Caki2 (cell line): ENCODE data around the gene LDLRAD4. TPM values are rescaled to one million over a fixed set of nuclear protein-coding genes. Genes with fewer than 3 reads are reported as not detected.

Source experiments
- DNase-seq: peaks from one replicate; pipeline ENCODE4 v3.0.0-alpha.2; 2015; ENCODE audit warnings: low read depth
- in situ Hi-C: cut with HindIII; loops from 2 replicates; pipeline ENCODE4 v1.10.0; 2016; ENCODE audit warnings: low sequenced_read_pairs, low pct_unique_long_range_greater_than_20kb, mixed read lengths
- total RNA-seq: library from RNA; depleted of rRNA; stranded (reverse); fragments of >200 nt; shearing (Covaris generic); gene quantifications from 2 replicates; pipeline ENCODE4 v1.2.3, GENCODE V29; 2014; ENCODE audit warnings: low replicate concordance

LDLRAD4 gene
- total RNA-seq, 1 experiment from 2014 or later = 0.44 TPM

DNA sequence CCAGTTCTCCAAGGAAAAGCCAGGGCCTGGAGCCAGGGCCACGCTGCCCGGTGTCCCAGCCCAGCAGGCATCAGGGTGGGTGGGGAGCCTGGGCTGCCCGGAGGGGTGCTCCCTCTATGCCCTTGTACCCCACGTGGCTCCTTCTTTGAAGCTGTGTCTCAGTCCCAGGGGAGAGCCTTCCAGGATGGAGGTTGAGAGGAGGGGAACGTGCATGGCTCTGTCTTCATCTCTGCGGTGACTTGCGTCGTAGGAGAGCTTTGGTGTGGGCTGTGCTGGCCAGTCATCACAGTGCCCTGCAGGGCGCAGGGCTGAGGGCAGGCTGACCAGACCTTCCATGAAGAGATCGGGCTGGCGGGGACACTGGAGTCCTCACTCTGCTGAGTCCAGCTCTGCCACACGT, 197.2 kb downstream of the LDLRAD4 start:
- DNase-seq = no peak
- in situ Hi-C loops = no loop called here

DNA sequence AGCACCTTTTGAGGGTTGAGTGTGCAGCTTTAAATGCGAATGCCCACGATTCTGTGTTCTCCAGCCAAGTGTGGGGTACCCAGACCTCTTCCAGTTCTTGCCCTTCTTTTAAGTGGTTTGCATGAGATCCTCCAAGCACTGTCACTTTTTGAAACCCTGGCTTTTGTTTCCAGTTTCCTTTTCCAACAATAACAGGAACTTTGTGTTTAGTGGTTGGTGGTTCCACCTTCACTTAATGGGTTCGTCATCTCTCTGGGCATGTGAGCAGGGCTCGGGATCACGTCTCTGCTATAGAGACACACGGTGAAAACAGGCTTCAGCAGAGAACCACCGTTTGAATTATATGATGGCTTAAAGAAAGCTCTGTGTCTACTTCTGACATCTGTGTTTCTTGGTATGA, 197.6 kb downstream of the LDLRAD4 start:
- DNase-seq = no peak
- in situ Hi-C loops = no loop called here

DNA sequence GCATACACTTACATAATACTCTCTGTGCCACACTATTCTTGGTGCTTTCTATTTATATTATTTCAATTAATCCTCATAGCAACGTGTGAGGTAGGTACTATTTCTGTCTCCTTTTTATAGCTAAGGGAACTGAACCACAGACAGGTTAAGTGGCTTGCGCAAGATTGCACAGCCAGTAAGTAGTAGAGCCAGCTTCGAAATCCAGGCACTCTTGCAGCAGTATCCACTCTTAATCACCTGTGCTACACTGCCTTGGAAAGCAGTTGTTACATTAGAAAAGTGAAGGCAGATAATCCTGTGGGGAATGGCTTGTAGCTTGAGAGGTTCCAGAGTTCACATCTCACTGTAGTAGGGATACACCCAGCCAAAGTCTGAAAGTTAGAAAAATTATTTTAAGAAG, 198.3 kb downstream of the LDLRAD4 start:
- in situ Hi-C loops = no loop called here
- DNase-seq = no peak

DNA sequence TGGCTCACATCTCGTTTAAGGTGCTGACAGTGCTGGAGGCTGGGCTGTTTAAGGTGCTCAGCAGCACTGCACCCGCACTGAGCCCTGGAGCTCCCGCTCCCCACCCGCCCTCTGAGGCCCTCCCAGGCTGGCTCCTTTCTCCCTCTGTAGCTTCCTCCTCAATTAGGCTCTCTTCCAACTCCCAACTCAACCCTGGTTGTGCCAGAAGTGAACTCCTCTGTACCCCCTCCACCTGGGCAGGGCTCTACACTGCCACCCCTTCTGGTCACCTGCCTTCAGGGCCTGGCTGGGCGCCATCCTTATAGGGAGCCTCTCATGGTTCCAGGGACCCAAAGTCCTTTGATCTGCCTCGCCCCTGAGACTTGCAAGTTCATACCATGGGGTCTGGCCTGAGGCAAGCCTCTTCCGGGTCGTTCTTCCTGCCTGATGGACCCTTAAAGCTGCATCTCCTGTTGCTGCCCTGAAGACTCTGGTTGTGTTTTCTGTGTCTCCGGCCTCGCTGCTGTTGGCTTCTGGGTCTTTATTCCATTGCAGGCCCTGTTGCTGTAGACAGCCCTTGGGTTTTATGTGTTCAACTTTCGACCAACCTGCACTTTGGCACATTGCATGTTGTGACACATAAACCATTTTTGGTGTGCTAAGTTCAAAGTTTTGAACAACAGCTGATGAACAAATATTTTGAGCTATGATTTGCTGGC, 199.6 kb downstream of the LDLRAD4 start:
- no peak for DNase-seq
- in situ Hi-C loops = no loop called here

DNA sequence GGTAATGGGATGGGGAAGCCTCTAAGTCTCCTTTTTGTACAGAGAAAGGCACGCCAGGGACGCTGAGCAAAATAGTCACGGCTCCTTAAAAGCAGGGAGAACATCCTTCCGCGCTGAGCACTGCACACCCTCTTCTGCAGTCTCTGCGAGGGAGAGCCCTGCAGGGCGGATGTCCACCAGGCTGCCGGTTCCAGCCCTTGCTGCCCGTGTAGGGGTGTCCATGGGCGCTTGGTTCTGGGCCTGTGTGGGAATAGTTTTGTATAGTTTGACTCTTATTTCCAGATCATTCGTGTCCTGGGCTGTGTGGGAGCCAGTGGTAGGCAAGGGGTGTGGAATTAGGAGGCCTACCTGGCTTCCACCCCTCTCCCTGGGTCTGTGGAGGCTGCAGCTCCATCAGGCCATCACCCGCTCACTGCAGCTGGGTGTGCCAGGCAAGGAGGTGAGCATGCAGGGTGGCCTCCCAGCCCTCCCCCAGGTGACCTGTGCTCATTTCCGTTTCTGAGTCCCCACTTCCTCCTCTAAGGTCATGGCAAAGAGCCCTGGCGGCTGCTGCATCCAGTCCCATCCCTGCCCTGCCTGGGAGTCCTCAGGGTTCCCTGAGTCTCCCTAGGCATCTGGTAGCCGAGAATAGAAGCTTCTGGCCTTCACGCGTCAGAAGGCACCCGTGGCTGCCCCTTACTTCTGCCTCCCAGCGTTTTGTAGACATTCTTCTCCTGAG, 202.6 kb downstream of the LDLRAD4 start:
- in situ Hi-C loops = no loop called here
- no peak for DNase-seq

DNA sequence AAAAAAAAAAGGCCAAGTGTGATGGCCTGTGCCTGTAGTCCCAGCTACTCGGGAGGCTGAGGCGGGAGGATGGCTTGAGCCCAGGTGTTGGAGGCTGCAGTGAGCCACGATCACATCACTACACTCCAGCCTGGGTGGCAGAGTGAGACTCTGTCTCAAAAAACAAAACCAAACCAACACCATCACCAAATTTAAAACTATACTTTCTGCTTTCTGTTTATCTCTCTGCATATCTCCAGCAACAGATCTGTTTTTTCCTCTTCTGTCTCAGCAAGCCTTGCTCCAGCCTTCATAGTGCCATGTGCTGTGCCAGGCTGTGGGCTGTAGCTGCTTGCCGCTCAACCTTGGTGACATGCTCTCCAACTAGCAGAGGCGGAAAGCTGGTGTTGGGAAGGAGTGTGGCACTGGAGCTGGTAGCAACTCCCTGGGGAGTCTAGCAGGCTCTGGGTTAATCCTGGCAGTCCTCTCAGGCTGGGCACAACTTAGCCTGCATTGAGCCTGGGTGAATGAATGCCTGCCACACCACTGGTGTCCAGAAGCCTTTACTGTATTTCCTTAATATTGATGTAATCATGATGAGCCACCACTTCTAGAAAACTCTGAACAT, 204.1 kb downstream of the LDLRAD4 start:
- in situ Hi-C loops = no loop called here
- no peak for DNase-seq

DNA sequence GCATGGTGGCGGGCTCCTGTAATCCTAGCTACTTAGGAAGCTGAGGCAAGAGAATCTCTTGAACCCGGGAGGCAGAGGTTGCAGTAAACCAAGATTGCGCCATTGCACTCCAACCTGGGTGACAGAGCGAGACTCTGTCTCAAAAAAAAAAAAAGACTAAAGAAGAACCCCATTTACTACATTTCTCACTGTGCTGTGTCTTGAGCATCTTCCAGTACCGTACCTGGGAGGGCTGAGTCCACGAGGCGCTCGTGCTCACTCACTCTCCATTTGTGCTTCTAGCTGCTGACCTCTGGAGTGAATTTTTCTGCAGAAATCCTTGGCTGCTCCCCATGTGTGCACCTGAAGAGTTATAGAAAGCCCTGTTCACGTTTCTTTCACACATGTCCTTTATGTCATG, 204.8 kb downstream of the LDLRAD4 start:
- in situ Hi-C loops = no loop called here
- DNase-seq = no peak

DNA sequence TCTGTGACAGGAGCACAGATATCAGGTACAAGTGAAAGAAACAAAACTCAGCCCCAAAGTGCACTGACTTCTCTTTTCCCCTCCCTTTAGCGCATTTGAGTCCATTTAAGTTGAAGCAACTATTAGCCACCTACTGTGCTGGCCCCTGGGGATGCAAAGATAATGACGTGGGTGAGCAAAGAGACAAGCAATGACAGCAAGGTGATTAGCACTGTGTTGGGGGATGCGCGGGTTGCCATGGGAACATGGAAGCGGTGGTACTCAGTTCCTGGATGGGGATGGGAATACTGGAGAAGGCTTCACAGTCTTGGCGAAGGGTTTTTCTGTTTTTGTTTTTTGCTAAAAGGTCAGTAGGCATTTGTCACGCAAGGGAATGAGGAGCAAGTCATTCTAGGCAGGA, 205.8 kb downstream of the LDLRAD4 start:
- no peak for DNase-seq
- in situ Hi-C loops = no loop called here

DNA sequence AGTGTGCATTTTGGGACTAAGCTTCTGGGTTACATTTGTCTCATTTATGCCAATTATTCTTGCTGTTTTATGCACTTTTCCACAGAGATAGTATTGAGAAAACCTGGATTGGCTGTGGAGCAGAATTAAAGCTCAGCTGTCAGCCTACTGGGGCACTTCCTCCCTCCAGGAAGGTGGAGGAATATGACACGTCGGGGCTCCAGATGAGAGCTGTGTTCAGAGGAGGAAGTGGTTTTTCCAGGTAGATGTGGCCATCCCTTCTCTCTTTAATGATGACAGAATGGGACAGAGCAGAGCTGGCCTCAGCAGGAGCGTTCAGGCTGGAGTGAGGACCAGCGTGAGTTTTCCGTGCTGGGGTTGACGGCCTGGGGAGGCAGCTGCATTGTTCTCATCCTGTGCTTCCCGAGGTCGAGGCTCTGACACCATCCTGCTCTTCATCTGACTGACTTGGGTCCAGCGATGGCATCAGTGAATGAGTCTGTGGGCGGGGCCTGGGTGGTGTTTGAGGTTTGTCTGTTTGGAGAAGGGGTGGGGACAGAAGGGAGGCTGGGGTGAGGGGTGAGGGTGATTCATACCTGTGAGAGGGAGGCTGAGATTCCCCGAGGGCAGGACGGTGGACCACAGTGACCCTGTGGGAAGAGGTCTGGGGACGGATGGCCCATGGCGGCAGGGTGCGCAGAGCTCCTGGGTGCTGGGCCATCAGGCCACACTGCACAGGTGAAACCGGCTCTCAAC, 207.0 kb downstream of the LDLRAD4 start:
- no peak for DNase-seq
- in situ Hi-C loops = no loop called here

DNA sequence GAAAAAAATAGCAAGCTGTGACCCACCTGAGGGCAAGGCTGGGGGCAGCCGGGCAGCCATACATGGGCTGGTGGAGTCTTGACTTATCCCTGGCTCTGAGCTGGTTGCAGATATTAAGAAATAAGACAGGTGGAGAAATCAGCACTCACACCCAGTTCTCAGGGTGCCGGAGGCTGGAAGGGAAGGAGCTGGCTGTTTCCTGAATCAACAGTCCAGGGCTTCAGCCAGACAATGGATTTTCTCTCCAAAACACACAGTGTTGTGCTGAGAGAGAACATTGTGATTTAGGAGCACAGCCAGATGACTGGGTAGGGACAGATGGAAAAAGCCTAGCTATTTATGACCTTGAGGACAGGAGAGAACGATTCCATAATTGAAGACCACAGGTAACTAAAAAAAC, 208.8 kb downstream of the LDLRAD4 start:
- DNase-seq = no peak

DNA sequence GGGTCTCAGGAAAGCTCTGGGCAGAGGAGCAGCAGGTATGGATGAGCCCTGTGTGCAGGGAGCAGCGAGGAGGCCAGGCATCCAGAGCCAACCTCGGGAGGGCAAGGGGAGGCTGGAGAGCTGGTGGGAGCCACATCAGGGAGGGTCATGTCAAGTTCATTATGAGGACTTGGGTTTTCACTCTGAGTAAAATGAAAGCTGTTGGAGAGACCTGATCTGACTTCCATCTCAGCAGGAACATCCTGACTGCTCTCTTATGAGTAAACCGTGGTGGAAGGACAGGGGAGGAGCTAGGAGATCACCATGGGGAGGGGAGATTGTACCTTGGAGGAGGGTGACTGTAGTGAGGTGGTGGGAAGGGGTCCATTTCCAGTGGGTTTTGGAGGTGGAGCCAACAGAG, 209.8 kb downstream of the LDLRAD4 start:
- in situ Hi-C loops = no loop called here
- no peak for DNase-seq

More for the DNA sequence above, 208.8 kb downstream of the LDLRAD4 start:
- in situ Hi-C loops = no loop called here

DNA sequence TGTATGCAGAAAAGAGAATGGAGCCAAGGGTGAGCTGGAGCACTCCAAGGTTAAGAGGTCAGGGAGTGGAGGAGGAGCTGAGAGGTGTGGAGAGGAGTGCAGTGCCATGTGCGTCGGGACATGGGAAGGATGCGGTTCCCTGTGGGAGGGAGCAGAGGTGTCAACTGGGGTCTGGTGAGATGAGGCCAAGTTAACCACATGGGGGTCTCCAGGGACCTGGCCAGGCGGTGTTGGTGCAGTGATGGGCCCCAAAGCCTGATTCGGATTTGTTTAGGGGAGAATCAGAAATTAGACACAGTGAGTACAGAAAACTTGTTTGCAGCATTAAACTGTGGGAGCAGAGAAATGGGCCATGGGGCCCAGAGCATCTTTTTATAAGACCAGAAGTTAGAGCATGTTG, 210.5 kb downstream of the LDLRAD4 start:
- in situ Hi-C loops = no loop called here
- no peak for DNase-seq

DNA sequence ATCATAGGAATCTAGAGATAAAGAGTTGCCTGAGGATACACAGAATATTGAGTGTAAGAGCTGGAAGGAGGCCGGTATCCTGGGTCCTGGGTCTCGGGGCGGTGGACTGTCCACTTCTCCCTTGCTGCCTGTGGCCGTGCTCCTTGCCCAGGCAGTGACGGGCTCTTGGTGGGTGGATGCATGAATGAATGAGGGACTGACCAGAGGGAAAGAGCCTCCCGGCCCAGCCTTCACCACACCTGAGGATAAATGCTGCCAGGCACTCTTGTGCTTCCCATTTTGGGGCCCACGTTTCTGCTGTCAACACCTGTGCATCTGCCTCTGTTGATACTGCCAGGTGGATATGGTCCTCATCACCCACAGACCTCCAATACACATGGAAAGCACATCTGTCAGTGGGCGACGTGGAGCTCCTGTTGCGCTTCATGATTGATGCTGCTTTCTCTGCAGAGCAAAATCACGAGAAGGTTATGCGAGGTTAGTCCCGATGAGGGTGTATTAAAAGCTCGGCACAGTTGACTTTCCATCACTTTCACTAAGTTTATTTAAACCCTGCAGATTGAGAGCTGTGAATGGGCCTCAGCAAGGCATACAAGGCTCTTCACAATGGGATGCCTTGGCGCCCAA, 211.4 kb downstream of the LDLRAD4 start:
- in situ Hi-C loops = no loop called here
- no peak for DNase-seq

DNA sequence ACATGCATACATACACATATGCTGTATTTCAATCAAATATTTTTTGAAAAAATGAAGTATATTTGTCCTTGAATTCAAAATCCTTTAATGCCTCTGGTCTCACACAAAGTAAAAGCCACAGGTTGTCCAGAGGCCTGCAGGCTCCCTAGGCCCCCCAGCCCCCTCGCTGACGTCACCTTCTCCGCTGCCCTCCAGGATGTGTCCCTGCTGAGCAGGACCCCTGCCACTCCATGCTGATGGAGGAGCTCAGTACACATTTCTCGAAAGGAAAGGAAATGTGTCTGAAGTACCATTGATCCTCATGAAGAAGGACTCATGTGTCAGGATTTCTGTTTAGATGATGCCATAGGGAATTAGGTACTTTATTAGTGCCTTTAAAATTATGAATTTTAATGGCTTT, 212.1 kb downstream of the LDLRAD4 start:
- DNase-seq = no peak
- in situ Hi-C loops = no loop called here

DNA sequence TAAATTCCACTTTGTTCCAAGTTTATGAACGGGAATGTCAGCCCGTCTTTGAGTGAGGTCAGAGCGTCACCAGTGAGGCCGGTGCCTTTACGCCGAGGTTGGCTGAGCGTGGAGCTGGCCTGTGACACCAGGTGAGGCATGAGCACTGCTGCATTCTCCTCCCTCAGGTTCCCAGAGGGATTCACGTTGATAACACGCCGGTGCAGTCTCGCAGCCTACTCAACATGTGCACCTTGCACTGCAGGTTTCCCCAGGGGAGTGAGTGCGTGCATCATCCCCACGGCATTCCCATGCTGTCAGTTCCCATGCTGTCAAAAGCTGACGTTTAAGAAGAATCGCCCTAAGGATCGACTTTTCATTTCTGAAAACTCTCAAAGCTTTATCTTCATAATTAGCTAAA, 213.3 kb downstream of the LDLRAD4 start:
- in situ Hi-C loops = no loop called here
- DNase-seq = no peak

DNA sequence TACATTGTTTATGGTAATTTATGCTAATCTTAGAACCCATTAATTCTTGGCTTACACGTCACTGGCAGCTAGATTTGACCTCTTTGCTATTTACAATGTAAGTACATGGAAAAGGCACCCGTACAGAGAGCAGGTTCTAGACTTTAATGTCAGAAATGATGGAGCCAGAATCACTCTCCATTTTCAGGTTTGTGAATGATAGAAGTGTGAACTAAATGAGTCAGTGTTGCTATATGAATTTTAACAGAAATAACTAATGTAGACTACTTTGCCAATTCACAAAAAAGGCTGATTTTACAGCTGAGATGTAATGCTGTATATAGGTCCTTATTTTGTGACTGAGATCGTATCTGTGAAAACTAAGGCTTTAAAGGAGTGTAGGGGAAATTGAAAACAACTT, 214.6 kb downstream of the LDLRAD4 start:
- in situ Hi-C loops = no loop called here

DNA sequence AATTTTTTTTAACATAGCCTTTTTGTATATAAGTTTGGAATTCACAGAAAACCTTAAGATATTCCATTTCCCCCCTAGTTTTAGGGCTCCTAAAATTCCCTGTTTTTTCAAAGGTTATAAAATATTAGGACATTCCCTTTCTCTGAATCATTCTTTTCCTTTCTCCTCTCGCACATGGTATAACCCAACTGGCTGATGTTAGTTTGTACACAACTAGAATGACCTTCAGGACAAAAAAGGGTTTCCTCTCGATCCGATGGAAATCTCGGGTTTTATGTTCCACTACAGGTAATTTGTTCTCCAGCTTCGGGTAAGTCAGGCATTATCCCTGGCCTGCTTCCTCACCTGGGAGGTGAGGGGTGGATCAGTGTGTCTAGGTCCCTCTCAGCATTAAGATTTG, 215.1 kb downstream of the LDLRAD4 start:
- no peak for DNase-seq
- in situ Hi-C loops = no loop called here

More for the DNA sequence above, 214.6 kb downstream of the LDLRAD4 start:
- no peak for DNase-seq

DNA sequence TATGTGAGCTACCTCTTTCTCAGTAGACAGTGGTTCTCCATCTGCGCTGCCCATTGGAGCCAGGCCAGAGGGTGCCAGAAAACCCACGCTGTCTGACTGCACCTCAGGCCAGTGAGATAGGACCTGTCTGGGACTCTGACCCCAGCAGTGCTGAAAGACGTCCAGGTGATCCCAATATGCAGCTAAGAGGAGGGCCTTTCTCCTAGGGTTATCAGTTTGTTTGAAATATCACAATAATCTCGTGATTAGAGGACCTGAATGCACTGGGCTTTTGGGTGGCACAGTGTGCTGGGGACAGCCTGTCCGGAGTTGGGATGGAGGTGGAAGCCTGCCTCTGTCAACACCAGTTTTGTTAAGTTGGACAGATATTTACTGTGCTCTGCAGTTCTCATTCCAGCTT, 216.3 kb downstream of the LDLRAD4 start:
- no peak for DNase-seq
- in situ Hi-C loops = no loop called here
